ENCODE results near the gene YBEY.
"Not testable (repeated sequence)": the region's sequence is repeated elsewhere in the genome, so short reads cannot be mapped to it uniquely, and the experiment has no call there.

YBEY gene

GRCh38 chr21:46304437-46304836, 18.3 kb downstream of the YBEY start:
- no peak overlapping the region for H3K4me3 ChIP-seq (ENCODE audit: low read depth, low read length)
- TF ChIP-seq CTCF (IDR thresholded peaks at IDR 0.05; ENCODE audit: low read depth, low read length), result no peak

GRCh38 chr21:46304955-46305354, 18.8 kb downstream of the YBEY start:
- H3K4me3 ChIP-seq (ENCODE audit: low read depth, low read length), result no peak overlapping the region
- no peak for TF ChIP-seq CTCF (IDR thresholded peaks at IDR 0.05; ENCODE audit: low read depth, low read length)

- H3K4me3 ChIP-seq (ENCODE audit: low read depth, low read length), result no peak overlapping the region
- TF ChIP-seq CTCF (IDR thresholded peaks at IDR 0.05; ENCODE audit: low read depth, low read length), result no peak
These were observed 21.5 kb downstream of the YBEY start for GRCh38 chr21:46307625-46308024.

GRCh38 chr21:46308431-46308830, 22.3 kb downstream of the YBEY start:
- TF ChIP-seq CTCF (IDR thresholded peaks at IDR 0.05; ENCODE audit: low read depth, low read length), result no peak
- no peak overlapping the region for H3K4me3 ChIP-seq (ENCODE audit: low read depth, low read length)

GRCh38 chr21:46310260-46310659, 24.1 kb downstream of the YBEY start:
- not testable (repeated sequence) for H3K4me3 ChIP-seq (ENCODE audit: low read depth, low read length)

GRCh38 chr21:46311568-46311967, 25.4 kb downstream of the YBEY start:
- TF ChIP-seq CTCF (IDR thresholded peaks at IDR 0.05; ENCODE audit: low read depth, low read length), result no peak
- H3K4me3 ChIP-seq (ENCODE audit: low read depth, low read length), result no peak overlapping the region

- H3K4me3 ChIP-seq (ENCODE audit: low read depth, low read length), result no peak overlapping the region
- TF ChIP-seq CTCF (IDR thresholded peaks at IDR 0.05; ENCODE audit: low read depth, low read length), result no peak
These were observed 26.8 kb downstream of the YBEY start for GRCh38 chr21:46312949-46313348.

- no peak overlapping the region for H3K4me3 ChIP-seq (ENCODE audit: low read depth, low read length)
- no peak for TF ChIP-seq CTCF (IDR thresholded peaks at IDR 0.05; ENCODE audit: low read depth, low read length)
These were observed 28.4 kb downstream of the YBEY start for GRCh38 chr21:46314441-46315020.

Measured in WI38 (cell line).